Erythroblast (primary cell): ENCODE results near the gene PYROXD2.
A peak's percentile ranks its signal among the peaks of the same experiment; 100 is the strongest.
"Not testable (repeated sequence)": the region's sequence is repeated elsewhere in the genome, so short reads cannot be mapped to it uniquely, and the experiment has no call there.

Experiments used
- DNase-seq, 2 experiments: peaks; one replicate each; lab custom pipeline; 2025; lab: John Stamatoyannopoulos, UW
- GATA1 ChIP-seq: IDR thresholded peaks from 2 replicates; pipeline ENCODE4 v1.6.1; 2011; ENCODE audit warnings: low read depth, mild to moderate bottlenecking, control low read depth, low read length, moderate library complexity
- POLR2A ChIP-seq: IDR thresholded peaks from 2 replicates; pipeline ENCODE4 v1.6.1; 2011; ENCODE audit warnings: mild to moderate bottlenecking, low read length

Gene PYROXD2

DNA sequence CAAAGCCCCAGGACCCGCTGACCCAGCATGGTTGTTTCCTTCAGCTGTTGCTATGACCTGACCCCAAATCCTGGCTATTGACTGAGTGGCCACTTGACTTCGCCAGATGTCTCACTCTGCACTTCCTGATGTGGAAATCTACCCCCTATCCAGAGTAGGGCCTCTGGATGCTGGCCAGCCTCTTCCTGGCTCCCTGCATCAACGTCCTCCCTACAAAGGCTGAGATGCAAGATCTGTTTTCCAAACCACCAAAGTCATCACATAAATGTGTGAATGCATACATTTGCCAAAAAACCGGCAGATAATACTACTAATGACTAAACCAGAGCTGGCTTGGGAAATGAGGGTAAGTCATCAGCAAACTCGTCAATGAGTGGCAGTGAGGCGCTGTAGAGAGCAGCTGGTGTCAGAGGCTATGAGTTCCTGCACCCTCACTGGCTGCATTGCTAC lies 70.4 kb downstream of the PYROXD2 start:
- TF ChIP-seq POLR2A: no peak
- TF ChIP-seq GATA1: no peak
- DNase-seq: no peak

DNA sequence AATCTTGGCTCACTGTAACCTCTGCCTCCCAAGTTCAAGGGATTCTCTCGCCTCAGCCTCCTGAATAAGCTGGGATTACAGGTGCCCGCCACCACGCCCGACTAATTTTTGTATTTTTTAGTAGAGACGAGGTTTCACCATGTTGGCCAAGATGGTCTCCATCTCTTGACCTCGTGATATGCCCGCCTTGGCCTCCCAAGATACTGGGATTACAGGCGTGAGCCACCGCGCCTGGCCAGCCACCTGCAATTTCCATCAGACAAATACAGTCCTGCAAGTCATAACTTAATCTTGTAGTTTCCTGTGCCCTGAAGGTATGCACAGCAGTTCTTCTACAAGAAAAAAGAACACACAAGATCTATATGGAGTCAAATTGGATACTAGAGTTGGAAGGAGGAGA lies 73.3 kb downstream of the PYROXD2 start:
- not testable (repeated sequence) for DNase-seq

DNA sequence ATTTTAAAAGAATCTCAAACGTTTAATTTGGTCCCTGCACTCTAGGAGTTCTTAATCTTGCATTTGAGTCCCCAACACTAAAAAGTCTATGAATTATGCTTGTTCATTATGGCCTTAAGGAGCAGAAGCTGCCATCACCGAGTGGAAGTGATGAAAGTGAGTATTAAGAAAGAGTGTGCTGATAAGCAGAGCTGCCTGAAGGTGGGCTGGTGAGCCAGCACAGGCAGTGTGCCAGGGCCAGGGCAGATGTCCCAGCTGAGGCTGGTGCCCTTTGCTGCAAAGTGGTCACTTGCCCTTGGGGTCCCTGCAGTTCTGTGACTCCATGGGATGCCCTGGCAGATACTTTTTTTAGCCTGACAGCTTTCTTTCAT lies 74.1 kb downstream of the PYROXD2 start:
- TF ChIP-seq POLR2A (no peak), GATA1 (no peak)
- DNase-seq: peak; percentile 37 to 78

DNA sequence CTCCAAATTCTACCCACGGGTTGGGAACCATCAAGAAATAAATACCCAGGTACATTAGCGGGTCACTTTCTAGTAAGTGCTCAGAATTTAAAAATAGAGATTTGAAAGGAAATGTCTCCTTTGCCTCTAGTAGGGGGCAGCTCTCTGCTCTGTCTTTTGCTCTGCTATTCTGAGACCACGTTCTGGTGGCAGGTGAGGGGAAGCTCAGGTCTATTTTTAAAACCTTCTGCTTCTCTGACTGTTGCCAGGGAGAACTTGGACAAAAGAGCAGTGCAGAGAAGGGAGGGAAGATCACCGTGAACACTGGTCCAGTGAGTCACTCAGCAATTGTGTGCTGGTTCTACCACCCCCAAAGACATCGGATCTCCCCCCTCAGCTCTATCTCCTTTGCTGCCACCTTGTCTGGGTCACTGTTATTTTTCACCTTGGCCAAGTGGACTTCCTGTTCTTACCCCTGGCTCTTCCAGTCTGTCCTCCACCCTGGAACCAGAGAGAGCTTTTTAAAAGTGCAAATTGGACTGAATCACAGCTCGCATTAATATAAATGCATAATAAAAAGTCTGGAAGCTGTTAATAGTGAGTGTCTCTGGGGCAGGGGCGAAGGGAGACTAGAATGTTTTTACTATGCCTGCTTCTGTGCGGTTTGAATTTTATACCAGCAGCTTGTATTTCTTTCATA lies 74.6 kb downstream of the PYROXD2 start:
- TF ChIP-seq POLR2A (no peak), GATA1 (no peak)
- no peak for DNase-seq

DNA sequence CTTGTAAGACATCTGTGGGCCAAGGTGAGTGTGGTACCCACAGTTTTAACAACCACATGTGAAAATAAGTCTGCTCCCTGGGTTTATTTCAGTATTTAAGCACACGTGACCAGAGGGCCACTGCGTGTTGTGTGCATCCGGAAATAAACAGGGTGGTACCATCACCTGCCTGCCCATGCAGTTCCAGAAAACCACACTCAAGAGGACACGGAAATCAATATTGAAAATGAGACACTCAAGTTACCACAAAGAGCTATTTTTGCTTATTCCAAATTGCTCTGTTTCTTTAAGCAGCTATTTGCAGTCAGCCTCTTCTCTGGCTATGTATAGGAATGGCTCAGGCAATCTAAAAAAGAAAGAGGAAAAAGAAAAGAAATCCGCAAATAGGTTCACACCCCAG lies 75.2 kb downstream of the PYROXD2 start:
- TF ChIP-seq POLR2A (no peak), GATA1 (no peak)
- no peak for DNase-seq

DNA sequence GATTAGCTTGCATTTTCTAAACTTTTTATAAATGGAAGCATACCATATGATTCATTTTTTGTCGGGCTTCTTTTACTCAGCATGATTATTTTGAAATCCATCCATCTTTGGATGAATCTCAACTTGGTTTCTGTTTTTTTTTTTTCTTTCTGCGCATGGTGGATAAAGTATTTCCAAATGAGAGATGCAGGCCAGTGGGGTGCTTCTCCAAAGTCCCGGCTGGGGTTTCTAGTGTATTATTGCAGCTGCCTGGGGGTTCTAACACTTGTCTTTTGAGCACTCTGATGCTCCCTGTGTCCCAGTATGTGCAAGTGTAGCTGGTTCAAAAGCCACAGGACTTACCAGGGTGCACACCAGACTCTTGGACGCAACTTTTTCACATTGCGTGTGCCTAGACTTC lies 76.1 kb downstream of the PYROXD2 start:
- DNase-seq: no peak
- no peak for TF ChIP-seq GATA1
- no peak for TF ChIP-seq POLR2A

DNA sequence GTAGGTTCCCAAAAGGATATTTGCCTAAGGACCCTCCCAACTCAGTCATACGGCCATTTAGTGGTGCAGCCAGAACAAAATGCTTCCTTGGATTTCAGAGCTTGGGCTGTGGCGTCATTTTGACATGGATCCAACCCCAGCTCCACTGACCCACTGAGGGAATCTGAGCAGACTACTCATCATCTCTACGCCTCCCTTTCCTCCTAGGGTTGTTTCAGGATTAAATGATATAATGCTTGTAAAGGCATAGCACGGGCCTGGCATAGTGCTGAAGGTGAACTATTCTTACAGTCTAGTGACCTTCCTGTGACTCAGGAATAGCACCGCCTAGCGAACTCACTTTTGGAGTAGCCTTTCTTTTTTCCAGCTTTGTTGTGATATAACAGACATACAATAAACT lies 76.7 kb downstream of the PYROXD2 start:
- TF ChIP-seq POLR2A: no peak
- no peak for TF ChIP-seq GATA1
- DNase-seq: no peak

DNA sequence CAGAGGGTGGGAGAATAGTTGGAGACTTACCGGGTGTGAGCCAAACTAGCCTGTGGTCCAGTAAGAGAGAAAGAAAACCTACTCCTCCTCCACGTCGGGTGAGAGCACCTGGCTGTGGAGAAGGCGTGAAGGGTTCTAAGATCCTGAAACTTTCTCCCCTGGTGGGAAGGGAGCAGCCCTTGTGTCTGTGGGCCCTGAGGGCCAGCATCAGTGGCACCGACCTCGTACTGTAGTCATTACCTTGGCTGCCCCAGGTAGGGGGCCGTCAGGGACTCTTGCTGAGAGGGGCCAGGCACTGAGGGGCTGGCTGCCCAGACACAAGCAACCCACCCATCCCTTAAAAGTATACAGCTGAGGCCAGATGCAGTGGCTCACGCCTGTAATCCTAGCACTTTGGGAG lies 77.5 kb downstream of the PYROXD2 start:
- no peak for TF ChIP-seq POLR2A
- TF ChIP-seq GATA1: no peak
- no peak for DNase-seq
